HG02884 (cell line): Measurements from ENCODE around the gene CPEB1.
"Not testable (repeated sequence)": the region's sequence is repeated elsewhere in the genome, so short reads cannot be mapped to it uniquely, and the experiment has no call there.

Experiments used
- ATAC-seq: cut with Tn5 transposase; IDR thresholded peaks from one replicate; pipeline ENCODE4 v1.9.1; 2021; ENCODE audit warnings: mild to moderate bottlenecking, moderate library complexity; ENCODE audit not compliant: unreplicated experiment

CPEB1 gene

GRCh38 chr15:82649226-82649999, 2.2 kb upstream of the CPEB1 start:
- ATAC-seq: no peak

GRCh38 chr15:82648257-82649103, 1.3 kb upstream of the CPEB1 start:
- no peak for ATAC-seq

- no peak for ATAC-seq
Observed at GRCh38 chr15:82647835-82648256, 683 bp upstream of the CPEB1 start.

GRCh38 chr15:82646250-82647044, 716 bp downstream of the CPEB1 start:
- no peak for ATAC-seq

- ATAC-seq: not testable (repeated sequence)
Observed at GRCh38 chr15:82644967-82645852, 2.0 kb downstream of the CPEB1 start.

GRCh38 chr15:82643992-82644391, 3.2 kb downstream of the CPEB1 start:
- no peak for ATAC-seq

- ATAC-seq: no peak
Observed at GRCh38 chr15:82642656-82643055, 4.5 kb downstream of the CPEB1 start.

GRCh38 chr15:82641129-82641798, 5.9 kb downstream of the CPEB1 start:
- ATAC-seq: no peak

GRCh38 chr15:82640672-82641071, 6.5 kb downstream of the CPEB1 start:
- ATAC-seq: no peak

GRCh38 chr15:82635798-82636197, 11.4 kb downstream of the CPEB1 start:
- no peak for ATAC-seq

GRCh38 chr15:82630033-82630432, 17.1 kb downstream of the CPEB1 start:
- ATAC-seq: no peak

- ATAC-seq: no peak
Observed at GRCh38 chr15:82625136-82625535, 22.0 kb downstream of the CPEB1 start.

- no peak for ATAC-seq
Observed at GRCh38 chr15:82624438-82624837, 22.7 kb downstream of the CPEB1 start.

GRCh38 chr15:82624008-82624407, 23.2 kb downstream of the CPEB1 start:
- ATAC-seq: no peak

- ATAC-seq: no peak
Observed at GRCh38 chr15:82621970-82622369, 25.2 kb downstream of the CPEB1 start.

- ATAC-seq: no peak
Observed at GRCh38 chr15:82613747-82614146, 33.4 kb downstream of the CPEB1 start.

- no peak for ATAC-seq
Observed at GRCh38 chr15:82611348-82611747, 35.8 kb downstream of the CPEB1 start.

GRCh38 chr15:82602195-82602594, 45.0 kb downstream of the CPEB1 start:
- ATAC-seq: no peak

GRCh38 chr15:82599862-82600261, 47.3 kb downstream of the CPEB1 start:
- ATAC-seq: no peak

GRCh38 chr15:82597815-82598214, 49.3 kb downstream of the CPEB1 start:
- ATAC-seq: no peak
